ENCODE results near the gene CYP2D6. TPM values are rescaled to one million over a fixed set of nuclear protein-coding genes. Genes with fewer than 3 reads are reported as not detected.
"Not testable (repeated sequence)": the region's sequence is repeated elsewhere in the genome, so short reads cannot be mapped to it uniquely, and the experiment has no call there.

Gene CYP2D6
- total RNA-seq, 3 donors from 2014 or later = 3.8 to 10.0 (median 4.7) TPM

DNA sequence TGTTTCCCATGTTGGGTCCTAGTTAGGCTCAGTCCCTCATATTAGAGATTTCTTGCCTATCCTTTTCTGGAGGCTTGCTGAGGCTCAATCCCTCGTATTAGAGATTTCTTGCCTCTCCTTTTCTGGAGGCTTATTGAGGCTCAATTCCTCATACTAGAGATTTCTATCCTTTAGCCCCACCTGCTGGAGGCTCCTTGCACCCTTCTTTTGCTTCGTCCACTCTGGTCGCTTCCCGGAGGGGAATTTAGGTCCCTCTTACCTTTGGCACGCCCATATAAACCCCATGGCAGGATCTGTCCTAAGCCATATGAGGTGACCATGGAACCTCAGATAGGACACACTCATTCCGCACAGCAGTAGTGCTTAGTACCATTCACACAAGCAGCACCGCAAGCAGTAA is 15.9 kb downstream of the CYP2D6 start:
- no peaks in the 10 kb centered on the region for H3K4me1 ChIP-seq (ENCODE audit: low read depth)
- peaks cover 14% of the 10 kb centered on the region for H3K9me3 ChIP-seq
- no peak for DNase-seq
- H3K36me3 ChIP-seq (ENCODE audit: low read depth) = no peaks in the 10 kb centered on the region
- intact Hi-C loops (cut with DNase I, micrococcal nuclease) = no loop called here
- TF ChIP-seq, protein P1, sequence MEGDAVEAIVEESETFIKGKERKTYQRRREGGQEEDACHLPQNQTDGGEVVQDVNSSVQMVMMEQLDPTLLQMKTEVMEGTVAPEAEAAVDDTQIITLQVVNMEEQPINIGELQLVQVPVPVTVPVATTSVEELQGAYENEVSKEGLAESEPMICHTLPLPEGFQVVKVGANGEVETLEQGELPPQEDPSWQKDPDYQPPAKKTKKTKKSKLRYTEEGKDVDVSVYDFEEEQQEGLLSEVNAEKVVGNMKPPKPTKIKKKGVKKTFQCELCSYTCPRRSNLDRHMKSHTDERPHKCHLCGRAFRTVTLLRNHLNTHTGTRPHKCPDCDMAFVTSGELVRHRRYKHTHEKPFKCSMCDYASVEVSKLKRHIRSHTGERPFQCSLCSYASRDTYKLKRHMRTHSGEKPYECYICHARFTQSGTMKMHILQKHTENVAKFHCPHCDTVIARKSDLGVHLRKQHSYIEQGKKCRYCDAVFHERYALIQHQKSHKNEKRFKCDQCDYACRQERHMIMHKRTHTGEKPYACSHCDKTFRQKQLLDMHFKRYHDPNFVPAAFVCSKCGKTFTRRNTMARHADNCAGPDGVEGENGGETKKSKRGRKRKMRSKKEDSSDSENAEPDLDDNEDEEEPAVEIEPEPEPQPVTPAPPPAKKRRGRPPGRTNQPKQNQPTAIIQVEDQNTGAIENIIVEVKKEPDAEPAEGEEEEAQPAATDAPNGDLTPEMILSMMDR (IDR thresholded peaks at IDR 0.05) = no peak
- H3K4me3 ChIP-seq = no peak overlapping the region
- ATAC-seq = no peak

DNA sequence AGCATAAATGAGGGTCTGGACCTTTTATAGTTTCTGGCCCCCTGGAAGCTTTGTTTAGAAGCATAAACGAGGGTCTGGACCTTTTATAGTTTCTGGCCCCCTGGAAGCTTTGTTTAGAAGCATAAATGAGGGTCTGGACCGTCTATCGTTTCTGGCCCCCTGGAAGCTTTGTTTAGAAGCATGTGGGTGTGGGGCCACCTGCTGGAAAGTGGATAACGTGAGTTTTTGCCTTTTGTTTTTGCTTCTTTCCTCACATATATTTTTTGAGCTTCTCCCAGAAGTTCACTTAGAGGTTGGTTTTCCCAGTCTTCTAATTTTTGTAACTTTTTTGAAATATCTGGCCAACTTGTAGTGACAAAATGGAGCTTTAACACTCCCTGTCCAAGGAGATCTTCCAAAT is 17.8 kb downstream of the CYP2D6 start:
- H3K36me3 ChIP-seq (ENCODE audit: low read depth); DNase-seq; H3K4me3 ChIP-seq; ATAC-seq; H3K4me1 ChIP-seq (ENCODE audit: low read depth); intact Hi-C loops (cut with DNase I, micrococcal nuclease): not testable (repeated sequence)
- H3K9me3 ChIP-seq = peaks cover 14% of the 10 kb centered on the region

DNA sequence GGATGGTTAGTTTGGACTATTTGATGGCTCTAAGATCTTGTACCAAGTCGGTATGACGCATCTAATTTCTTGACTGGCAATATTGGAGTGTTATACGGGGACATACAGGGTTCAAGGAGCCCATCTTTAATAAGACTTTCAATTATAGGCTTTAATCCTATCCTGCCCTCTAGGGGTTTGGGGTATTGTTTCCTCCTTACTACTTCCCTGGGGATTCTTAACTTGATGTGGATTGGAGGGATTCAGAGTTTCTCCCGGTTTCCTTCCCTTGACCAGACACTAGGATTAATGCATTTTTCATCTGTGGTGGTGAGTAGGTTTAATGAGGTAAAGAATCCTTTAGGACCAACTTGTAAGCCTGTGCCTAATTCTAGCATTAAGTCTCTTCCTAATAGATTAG is 18.8 kb downstream of the CYP2D6 start:
- TF ChIP-seq, protein P1 (IDR thresholded peaks at IDR 0.05) = no peak

DNA sequence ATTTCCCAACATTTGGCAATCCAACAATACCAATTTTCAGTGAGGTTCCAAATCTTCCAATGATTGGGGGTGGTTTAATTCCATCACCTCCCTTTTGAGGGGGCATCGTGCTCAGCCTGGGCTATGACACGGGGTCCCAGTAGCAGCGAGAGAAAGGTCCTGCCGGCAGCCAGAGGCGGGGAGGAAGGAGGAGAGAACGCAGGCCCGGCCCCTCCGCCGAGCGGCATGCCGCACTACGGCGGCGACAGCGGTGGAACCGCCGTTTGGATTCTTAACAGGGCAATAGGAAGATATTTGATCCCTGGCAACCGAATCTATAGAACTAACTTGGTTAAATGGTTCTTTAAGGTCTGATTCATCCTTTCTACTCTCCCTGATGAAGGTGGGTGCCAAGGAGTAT is 21.8 kb downstream of the CYP2D6 start:
- DNase-seq = no peak
- Histone ChIP-seq H3K4me1 (ENCODE audit: low read depth) (no peaks in the 10 kb centered on the region), H3K9me3 (peaks cover 15% of the 10 kb centered on the region), H3K4me3 (no peak overlapping the region), H3K36me3 (ENCODE audit: low read depth) (no peaks in the 10 kb centered on the region)
- intact Hi-C loops (cut with DNase I, micrococcal nuclease) = no loop called here
- TF ChIP-seq, protein P1 (IDR thresholded peaks at IDR 0.05) = no peak
- no peak for ATAC-seq

More for the DNA sequence above, 18.8 kb downstream of the CYP2D6 start:
- no peak for ATAC-seq
- Histone ChIP-seq H3K36me3 (ENCODE audit: low read depth) (no peaks in the 10 kb centered on the region), H3K4me1 (ENCODE audit: low read depth) (no peaks in the 10 kb centered on the region), H3K4me3 (no peak overlapping the region), H3K9me3 (peaks cover 14% of the 10 kb centered on the region)
- DNase-seq = no peak
- intact Hi-C loops (cut with DNase I, micrococcal nuclease) = no loop called here

DNA sequence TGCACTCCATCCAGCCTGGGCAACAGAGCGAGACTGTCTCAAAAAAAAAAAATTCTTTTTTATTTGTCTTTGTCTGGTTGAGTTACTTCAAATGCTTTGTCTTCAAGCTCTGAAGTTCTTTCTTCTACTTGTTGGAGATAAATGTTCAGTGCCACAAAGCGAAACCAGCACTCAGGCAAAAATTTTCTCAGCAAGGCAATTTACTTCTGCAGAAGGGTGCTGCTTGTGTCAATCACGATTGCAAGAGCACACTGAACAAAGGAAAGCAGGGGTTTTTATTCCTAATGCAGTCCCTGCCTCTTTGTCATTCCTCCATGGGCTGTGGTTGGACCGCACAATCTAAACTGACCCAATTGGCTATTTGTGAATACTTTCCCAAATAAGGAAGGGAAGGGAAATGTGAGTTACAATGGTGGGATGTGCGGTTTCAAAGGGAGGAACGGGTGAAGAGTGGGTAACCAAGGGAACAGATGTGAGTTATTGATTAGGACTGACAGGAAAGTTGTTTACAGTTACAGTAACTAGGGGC is 26.2 kb downstream of the CYP2D6 start:
- peaks cover 44% of the 10 kb centered on the region for H3K9me3 ChIP-seq
- H3K4me1 ChIP-seq (ENCODE audit: low read depth) = not testable (repeated sequence)

DNA sequence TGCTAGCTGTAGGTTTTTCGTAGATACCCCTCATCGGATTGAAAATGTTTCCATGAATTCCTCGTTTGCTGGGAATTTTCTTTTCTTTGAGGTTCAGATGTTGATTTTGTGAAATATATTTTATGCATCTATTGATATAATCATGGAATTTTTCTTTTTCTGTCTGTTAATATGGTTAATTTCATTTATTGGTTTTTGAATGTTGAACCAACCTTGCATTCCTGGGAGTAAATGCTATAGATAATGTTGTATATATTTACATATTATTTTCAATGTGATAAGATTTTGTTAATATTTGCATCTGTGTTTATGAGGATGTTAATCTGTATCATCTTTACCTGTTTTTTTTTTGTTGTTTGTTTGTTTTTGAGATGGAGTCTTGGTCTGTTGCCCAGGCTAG is 29.4 kb downstream of the CYP2D6 start:
- TF ChIP-seq, protein P1 (IDR thresholded peaks at IDR 0.05) = no peak
- H3K9me3 ChIP-seq = peaks cover 44% of the 10 kb centered on the region

More for the DNA sequence above, 26.2 kb downstream of the CYP2D6 start:
- intact Hi-C loops (cut with DNase I, micrococcal nuclease); H3K4me3 ChIP-seq; DNase-seq; H3K36me3 ChIP-seq (ENCODE audit: low read depth); ATAC-seq: not testable (repeated sequence)

DNA sequence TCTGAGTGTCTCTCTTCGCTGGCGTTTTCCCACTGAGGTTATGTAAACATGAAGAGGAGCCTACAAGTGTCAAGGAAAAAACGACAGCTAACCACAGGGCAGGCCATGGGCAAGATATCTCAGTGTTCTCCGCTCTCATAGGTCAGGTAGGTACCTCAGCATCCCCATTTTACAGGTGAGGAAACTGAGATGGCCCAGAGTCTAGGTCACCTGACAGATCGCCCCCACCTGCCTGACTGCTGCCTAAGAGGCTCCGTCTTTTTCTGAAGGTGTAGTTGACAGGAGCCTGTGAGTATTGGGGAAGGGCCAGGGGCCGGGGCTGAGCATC is 39.2 kb downstream of the CYP2D6 start:
- ATAC-seq = peak; percentile 1
- intact Hi-C loops (cut with DNase I, micrococcal nuclease) = loop anchor here in 1 of 2 donors (5.0 kb wide), 1 partner anchor 76 kb away; no protein-coding TSS in a partner anchor

More for the DNA sequence above, 29.4 kb downstream of the CYP2D6 start:
- DNase-seq = no peak
- Histone ChIP-seq H3K4me3 (no peak overlapping the region), H3K36me3 (ENCODE audit: low read depth) (no peaks in the 10 kb centered on the region), H3K4me1 (ENCODE audit: low read depth) (no peaks in the 10 kb centered on the region)
- intact Hi-C loops (cut with DNase I, micrococcal nuclease) = no loop called here
- no peak for ATAC-seq

More for the DNA sequence above, 39.2 kb downstream of the CYP2D6 start:
- DNase-seq = no peak
- Histone ChIP-seq H3K4me1 (ENCODE audit: low read depth) (peaks cover 8% of the 10 kb centered on the region), H3K4me3 (no peak overlapping the region), H3K36me3 (ENCODE audit: low read depth) (no peaks in the 10 kb centered on the region), H3K9me3 (no peaks in the 10 kb centered on the region)
- TF ChIP-seq, protein P1 (IDR thresholded peaks at IDR 0.05) = no peak
